ENCODE data around the gene NELFCD.

Gene NELFCD

GRCh38 chr20:58971429-58971828 lies 9.6 kb upstream of the NELFCD start:
- H3K4me3 ChIP-seq (ENCODE audit: low read depth, low read length), result no peak overlapping the region
- ChIA-PET CTCF (interaction anchor here (1.3 kb wide), 1 partner anchor 29 kb away, joined by 3 read pairs; no protein-coding TSS in a partner anchor), POLR2A (no interaction called here)
- no peak for TF ChIP-seq CTCF (IDR thresholded peaks at IDR 0.05; ENCODE audit: insufficient read depth, low read length, missing control alignments)
- no peak for DNase-seq (ENCODE audit: low read depth, low spot score)

- DNase-seq (ENCODE audit: low read depth, low spot score), result no peak
- H3K4me3 ChIP-seq (ENCODE audit: low read depth, low read length), result no peak overlapping the region
- no peak for TF ChIP-seq CTCF (IDR thresholded peaks at IDR 0.05; ENCODE audit: insufficient read depth, low read length, missing control alignments)
- ChIA-PET POLR2A (interaction anchor here (0.7 kb wide), 1 partner anchor 135 kb away, joined by 4 read pairs; no protein-coding TSS in a partner anchor), CTCF (interaction anchor here (1.2 kb wide), 1 partner anchor 34 kb away, joined by 3 read pairs; no protein-coding TSS in a partner anchor)
Observed at GRCh38 chr20:58973179-58973578, 7.9 kb upstream of the NELFCD start.

DNA sequence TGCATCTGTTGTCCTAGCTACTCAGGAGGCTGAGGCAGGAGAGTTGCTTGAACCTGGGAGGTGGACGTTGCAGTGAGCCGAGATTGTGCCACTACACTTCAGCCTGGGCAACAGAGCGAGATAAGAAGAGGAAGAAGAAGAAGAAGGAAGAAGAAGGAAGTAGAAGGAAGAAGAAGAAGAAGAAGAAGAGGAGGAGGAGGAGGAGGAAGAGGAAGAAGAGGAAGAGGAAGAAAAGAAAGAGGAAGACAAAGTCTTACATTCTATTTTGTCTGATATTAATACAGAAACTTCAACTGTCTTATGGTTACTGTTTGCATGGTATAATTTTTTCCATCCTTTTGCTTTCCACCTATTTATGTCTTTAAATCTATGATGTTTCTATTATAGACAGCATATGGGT lies 7.2 kb upstream of the NELFCD start:
- ChIA-PET POLR2A (no interaction called here), CTCF (interaction anchor here (1.2 kb wide), 1 partner anchor 35 kb away, joined by 3 read pairs; no protein-coding TSS in a partner anchor)
- no peak for TF ChIP-seq CTCF (IDR thresholded peaks at IDR 0.05; ENCODE audit: insufficient read depth, low read length, missing control alignments)

DNA sequence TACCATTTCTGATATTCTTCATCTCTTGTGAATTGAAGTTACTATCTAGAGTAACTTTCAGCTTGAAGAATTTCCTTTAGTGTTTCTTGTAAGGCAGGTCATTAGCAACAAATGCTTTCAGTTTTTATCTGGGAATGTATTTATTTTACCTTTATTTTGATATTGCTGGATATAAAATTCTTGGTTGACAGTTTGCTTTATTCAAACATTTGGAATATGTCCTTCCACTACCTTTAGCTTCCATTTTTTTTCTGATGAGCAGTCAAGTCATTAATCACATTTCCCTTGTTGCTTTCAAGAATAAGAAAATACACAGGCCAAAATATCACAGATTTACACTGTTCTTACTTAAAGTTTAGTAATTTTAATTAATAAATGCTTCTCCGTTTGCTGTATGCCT lies 5.7 kb upstream of the NELFCD start:
- DNase-seq (ENCODE audit: low read depth, low spot score), result no peak
- POLR2A ChIA-PET, result no interaction called here

More for the DNA sequence above, 7.2 kb upstream of the NELFCD start:
- DNase-seq (ENCODE audit: low read depth, low spot score), result no peak
- no peak overlapping the region for H3K4me3 ChIP-seq (ENCODE audit: low read depth, low read length)

DNA sequence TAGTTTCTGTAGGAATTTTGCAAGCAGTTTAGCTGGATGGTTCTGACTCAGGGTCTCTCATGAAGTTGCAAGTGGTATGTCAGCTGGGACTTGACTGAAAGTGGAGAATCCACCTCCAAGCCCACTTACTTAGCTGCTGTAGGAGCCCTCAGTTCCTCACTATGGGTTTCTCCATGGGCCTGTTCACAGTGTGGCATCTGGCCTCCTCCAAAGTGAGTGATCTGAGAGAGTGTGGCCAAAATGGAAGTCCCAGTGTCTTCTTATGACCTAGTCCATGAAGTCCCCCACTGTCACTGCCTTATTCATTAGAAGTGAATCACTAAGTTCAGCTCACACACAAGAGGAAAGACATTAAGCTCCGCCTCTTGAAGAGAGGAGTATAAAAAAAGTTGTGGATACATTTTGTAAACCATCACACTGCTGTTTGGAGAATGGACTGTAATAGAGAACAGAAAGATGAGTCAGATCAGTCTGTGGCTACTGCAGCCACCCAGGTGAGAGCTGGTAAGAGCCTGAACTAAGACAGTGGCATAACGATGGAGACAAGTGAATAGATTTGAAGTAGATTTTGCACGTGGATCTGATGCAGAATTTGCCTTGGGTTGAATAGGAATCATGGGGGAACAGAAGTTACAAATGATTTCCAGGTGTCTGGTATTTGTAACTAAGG lies 4.9 kb upstream of the NELFCD start:
- POLR2A ChIA-PET, result interaction anchor here (0.5 kb wide), 1 partner anchor 79 kb away, joined by 3 read pairs; no protein-coding TSS in a partner anchor
- DNase-seq (ENCODE audit: low read depth, low spot score), result no peak
- CTCF ChIA-PET, result interaction anchor here (0.6 kb wide), 1 partner anchor 106 kb away, joined by 3 read pairs; no protein-coding TSS in a partner anchor
- H3K4me3 ChIP-seq (ENCODE audit: low read depth, low read length), result no peak overlapping the region
- no peak for TF ChIP-seq CTCF (IDR thresholded peaks at IDR 0.05; ENCODE audit: insufficient read depth, low read length, missing control alignments)

More for the DNA sequence above, 5.7 kb upstream of the NELFCD start:
- CTCF ChIA-PET, result no interaction called here
- TF ChIP-seq CTCF (IDR thresholded peaks at IDR 0.05; ENCODE audit: insufficient read depth, low read length, missing control alignments), result no peak
- H3K4me3 ChIP-seq (ENCODE audit: low read depth, low read length), result no peak overlapping the region

DNA sequence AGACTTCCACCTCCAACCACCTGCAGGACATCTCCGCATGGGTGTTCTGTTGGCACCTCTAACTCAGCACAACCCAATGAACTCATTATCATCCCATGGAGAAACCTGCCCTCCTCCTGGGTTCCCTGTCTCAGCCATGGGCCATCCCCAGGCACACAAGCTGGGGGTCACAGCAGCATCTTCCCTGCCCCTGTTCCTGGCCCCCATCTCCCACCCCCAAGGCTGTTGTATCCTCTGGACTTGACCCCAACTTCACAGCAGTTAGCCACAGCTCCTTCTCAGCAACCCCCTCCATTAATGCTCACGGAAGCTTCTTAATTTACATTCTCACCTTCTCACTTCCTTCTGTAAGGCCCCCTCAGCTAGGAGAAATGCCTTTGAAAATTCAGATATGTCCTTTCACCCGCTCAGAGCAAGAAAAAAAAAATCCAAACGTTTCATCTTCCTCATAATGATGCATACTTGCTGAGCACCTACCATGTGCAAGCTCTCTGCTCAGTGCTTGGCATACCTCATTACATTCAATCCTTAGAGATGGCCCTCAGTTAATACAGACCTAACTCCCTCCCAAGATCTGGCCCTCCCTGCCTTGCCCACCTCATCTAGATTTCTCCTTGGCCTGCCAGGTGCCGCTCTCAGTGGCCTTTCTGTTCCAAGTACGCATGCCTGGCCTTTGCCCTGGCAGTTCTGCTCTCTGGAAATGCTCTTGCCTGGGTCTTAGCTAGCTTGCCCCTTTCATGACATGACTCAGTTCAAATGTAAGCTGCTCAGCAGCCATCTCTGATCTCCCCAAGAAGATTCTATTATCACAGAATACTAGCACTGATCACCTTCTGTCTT lies 2.5 kb upstream of the NELFCD start:
- no peak overlapping the region for H3K4me3 ChIP-seq (ENCODE audit: low read depth, low read length)
- TF ChIP-seq CTCF (IDR thresholded peaks at IDR 0.05; ENCODE audit: insufficient read depth, low read length, missing control alignments), result no peak
- CTCF ChIA-PET, result no interaction called here
- no peak for DNase-seq (ENCODE audit: low read depth, low spot score)
- POLR2A ChIA-PET, result no interaction called here
